MCF 10A (cell line): ENCODE measurements around the gene RNF212. TPM values are rescaled to one million over a fixed set of nuclear protein-coding genes. Genes with fewer than 3 reads are reported as not detected.

Source experiments
- BruUV-seq: library from RNA; stranded (reverse); fragments of 400-500 nt; replicated peaks from 2 replicates; lab custom pipeline; 2021; lab: Mats Ljungman, UMichigan
- CTCF ChIA-PET: fragments of 300-600 bp; sonication (Branson Sonifier 250); formaldehyde crosslinking; extraction: SDS; loops from one replicate; lab custom pipeline; 2021; ENCODE audit warnings: antibody characterized with exemption, inconsistent platforms; lab: Yijun Ruan, JAX
- POLR2A ChIA-PET: fragments of 300-600, 350-650 bp; sonication (Branson Sonifier 250); formaldehyde crosslinking; extraction: SDS; loops from one replicate; lab custom pipeline; 2020; ENCODE audit warnings: antibody characterized with exemption, inconsistent platforms; lab: Yijun Ruan, JAX
- DNase-seq: peaks from one replicate; pipeline ENCODE4 v3.0.0-alpha.2; 2018; ENCODE audit not compliant: unreplicated experiment
- H3K27ac Mint-ChIP-seq: one replicate; pipeline ENCODE4 v1.8.0; 2022; ENCODE audit warnings: mild to moderate bottlenecking, low read depth, mixed read lengths; ENCODE audit not compliant: unreplicated experiment
- H3K27me3 Mint-ChIP-seq: one replicate; pipeline ENCODE4 v1.8.0; 2022; ENCODE audit warnings: mixed read lengths; ENCODE audit not compliant: insufficient read depth, unreplicated experiment
- H3K36me3 Mint-ChIP-seq: one replicate; pipeline ENCODE4 v1.8.0; 2022; ENCODE audit warnings: mild to moderate bottlenecking, moderate library complexity, mixed read lengths; ENCODE audit not compliant: insufficient read depth, unreplicated experiment
- H3K4me1 Mint-ChIP-seq: one replicate; pipeline ENCODE4 v1.8.0; 2022; ENCODE audit warnings: mixed read lengths; ENCODE audit not compliant: insufficient read depth, unreplicated experiment
- H3K4me3 Mint-ChIP-seq: one replicate; pipeline ENCODE4 v1.8.0; 2022; ENCODE audit warnings: mild to moderate bottlenecking, moderate library complexity, mixed read lengths; ENCODE audit not compliant: unreplicated experiment
- H3K9me3 Mint-ChIP-seq: one replicate; pipeline ENCODE4 v1.8.0; 2022; ENCODE audit warnings: mixed read lengths; ENCODE audit not compliant: unreplicated experiment
- intact Hi-C: fragments of 100-400 bp; cut with micrococcal nuclease; formaldehyde crosslinking; loops from 2 replicates; pipeline ENCODE4 v1.14.1; 2022
- total RNA-seq: library from RNA; stranded (reverse); gene quantifications from 2 replicates; pipeline ENCODE4 v1.2.3, GENCODE V29; 2022
- TF ChIP-seq, protein P1 (sequence below): fragments of 200-600 bp; IDR thresholded peaks from one replicate; pipeline ENCODE4 v1.8.0; 2022; ENCODE audit warnings: antibody characterized with exemption, mild to moderate bottlenecking; ENCODE audit not compliant: unreplicated experiment

Gene RNF212
- total RNA-seq, 1 experiment from 2014 or later: not detected

DNA sequence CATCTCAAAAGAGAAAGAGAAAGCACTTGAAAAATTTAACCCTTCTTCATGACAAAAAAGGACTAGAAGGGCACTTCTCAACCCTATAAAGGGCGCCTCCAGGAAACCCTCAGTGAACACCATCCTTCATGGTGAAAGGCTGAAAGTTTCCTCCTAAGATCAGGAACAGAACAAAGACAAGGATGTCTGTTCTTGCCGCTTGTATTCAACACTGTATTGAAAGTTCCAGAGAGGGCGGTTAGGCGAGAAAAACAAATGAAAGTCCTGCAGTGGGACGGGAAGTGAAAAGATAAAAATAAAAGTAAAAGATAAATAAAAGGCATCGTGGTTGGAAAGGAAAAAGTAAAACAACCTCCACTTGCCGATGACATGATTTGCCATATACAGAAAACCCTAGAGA is 50.9 kb downstream of the RNF212 start:
- no peak for DNase-seq
- TF ChIP-seq, protein P1, sequence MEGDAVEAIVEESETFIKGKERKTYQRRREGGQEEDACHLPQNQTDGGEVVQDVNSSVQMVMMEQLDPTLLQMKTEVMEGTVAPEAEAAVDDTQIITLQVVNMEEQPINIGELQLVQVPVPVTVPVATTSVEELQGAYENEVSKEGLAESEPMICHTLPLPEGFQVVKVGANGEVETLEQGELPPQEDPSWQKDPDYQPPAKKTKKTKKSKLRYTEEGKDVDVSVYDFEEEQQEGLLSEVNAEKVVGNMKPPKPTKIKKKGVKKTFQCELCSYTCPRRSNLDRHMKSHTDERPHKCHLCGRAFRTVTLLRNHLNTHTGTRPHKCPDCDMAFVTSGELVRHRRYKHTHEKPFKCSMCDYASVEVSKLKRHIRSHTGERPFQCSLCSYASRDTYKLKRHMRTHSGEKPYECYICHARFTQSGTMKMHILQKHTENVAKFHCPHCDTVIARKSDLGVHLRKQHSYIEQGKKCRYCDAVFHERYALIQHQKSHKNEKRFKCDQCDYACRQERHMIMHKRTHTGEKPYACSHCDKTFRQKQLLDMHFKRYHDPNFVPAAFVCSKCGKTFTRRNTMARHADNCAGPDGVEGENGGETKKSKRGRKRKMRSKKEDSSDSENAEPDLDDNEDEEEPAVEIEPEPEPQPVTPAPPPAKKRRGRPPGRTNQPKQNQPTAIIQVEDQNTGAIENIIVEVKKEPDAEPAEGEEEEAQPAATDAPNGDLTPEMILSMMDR: no peak
- ChIA-PET POLR2A (interaction anchor here (0.7 kb wide), 1 partner anchor 11 kb away, joined by 3 read pairs; no protein-coding TSS in a partner anchor), CTCF (no interaction called here)
- BruUV-seq: no TSS peak
- Mint-ChIP-seq H3K36me3 (no peaks in the 10 kb centered on the region), H3K9me3 (no peaks in the 10 kb centered on the region), H3K27me3 (peaks cover 61% of the 10 kb centered on the region), H3K4me1 (no peaks in the 10 kb centered on the region), H3K4me3 (no peak overlapping the region), H3K27ac (no peak overlapping the region)
- intact Hi-C loops: no loop called here

DNA sequence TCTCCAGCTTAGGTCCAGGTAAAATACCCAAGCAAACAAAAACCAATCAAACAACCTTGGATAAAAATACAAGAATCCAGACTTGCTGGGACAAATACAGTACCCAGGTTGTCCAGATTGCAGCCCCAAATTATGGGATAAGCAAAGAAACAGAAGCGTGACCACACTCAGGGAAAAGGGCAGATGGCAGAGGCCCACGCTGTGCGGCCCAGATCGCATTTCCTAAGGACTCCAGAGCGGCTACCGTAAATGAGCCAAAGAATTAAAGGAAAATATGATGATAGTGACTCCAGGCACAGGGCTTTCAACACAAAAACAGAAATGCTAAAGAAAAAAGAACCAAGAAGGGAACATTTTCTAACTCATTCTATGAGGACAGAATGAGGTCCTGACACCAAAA is 51.6 kb downstream of the RNF212 start:
- no peaks in the 10 kb centered on the region for H3K4me1 Mint-ChIP-seq
- H3K36me3 Mint-ChIP-seq: no peaks in the 10 kb centered on the region
- POLR2A ChIA-PET: interaction anchor here (0.6 kb wide), 1 partner anchor 14 kb away, joined by 3 read pairs; no protein-coding TSS in a partner anchor
- TF ChIP-seq, protein P1: no peak
- H3K9me3 Mint-ChIP-seq: no peaks in the 10 kb centered on the region
- H3K4me3 Mint-ChIP-seq: no peak overlapping the region
- H3K27me3 Mint-ChIP-seq: peaks cover 61% of the 10 kb centered on the region
- CTCF ChIA-PET: interaction anchor here (0.5 to 0.6 kb wide), 2 partner anchors 487 to 530 kb away, joined by 3 read pairs; no protein-coding TSS in a partner anchor
- no TSS peak for BruUV-seq
- no peak for DNase-seq
- intact Hi-C loops: no loop called here
- H3K27ac Mint-ChIP-seq: no peak overlapping the region

DNA sequence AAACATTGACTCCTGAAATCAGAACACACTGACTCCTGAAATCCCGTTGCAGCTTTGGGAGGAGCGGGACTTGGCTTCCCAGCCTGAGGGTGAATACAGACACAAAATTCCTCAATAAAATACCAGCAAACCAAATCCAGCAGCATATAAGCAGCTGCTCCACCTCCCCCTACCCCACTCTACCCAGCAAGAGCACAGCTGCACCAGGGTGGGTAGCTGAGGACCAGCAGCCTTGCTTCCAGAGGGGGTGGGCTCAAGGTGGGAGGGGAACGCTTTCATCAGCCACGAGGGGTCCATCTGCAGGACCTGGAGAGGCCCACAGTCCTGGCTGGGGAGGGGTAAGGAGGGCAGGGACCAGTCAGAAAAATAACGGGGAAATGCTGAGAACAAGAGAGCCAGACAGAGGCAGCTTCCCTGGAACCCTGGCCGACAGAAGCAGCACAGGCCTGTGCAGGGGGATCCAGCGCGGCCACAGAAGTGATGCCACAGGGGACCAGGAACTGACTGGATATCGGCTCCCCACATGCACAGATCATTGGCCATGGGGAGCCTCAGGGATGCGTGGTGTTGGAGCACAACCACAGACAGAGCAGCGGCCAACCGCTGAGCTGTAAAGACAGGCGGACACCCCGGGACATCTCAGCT is 52.2 kb downstream of the RNF212 start:
- DNase-seq: no peak
- Mint-ChIP-seq H3K36me3 (no peaks in the 10 kb centered on the region), H3K4me1 (no peaks in the 10 kb centered on the region), H3K27me3 (peaks cover 61% of the 10 kb centered on the region), H3K9me3 (no peaks in the 10 kb centered on the region), H3K27ac (no peak overlapping the region), H3K4me3 (no peak overlapping the region)
- ChIA-PET POLR2A (interaction anchor here (0.6 kb wide), 1 partner anchor 13 kb away, joined by 3 read pairs; no protein-coding TSS in a partner anchor), CTCF (interaction anchor here (0.5 to 0.6 kb wide), 2 partner anchors 487 to 531 kb away, joined by 3 read pairs; no protein-coding TSS in a partner anchor)
- BruUV-seq: no TSS peak
- TF ChIP-seq, protein P1: no peak
- intact Hi-C loops: no loop called here

DNA sequence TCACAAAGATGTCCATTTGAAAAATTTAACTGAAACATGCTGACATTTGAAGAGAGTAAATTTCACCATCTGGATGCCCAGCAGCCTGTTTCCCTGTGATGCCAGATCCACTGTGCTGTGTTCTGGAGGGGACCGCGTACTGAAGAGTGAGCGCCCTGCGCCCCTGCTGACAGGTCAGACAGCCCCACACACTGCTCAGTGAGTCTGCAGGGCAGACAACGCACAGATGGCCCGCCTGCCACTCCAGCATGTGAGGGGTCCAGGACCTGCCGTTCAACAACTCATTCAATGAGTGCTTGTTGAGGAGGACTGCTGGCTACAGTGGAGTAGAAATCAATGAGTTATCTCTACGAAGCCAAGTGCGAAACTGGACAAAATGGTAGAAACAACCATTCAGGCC is 52.7 kb downstream of the RNF212 start:
- intact Hi-C loops: no loop called here
- Mint-ChIP-seq H3K27me3 (peaks cover 58% of the 10 kb centered on the region), H3K4me3 (no peak overlapping the region), H3K4me1 (no peaks in the 10 kb centered on the region), H3K36me3 (no peaks in the 10 kb centered on the region), H3K9me3 (no peaks in the 10 kb centered on the region), H3K27ac (no peak overlapping the region)
- no peak for DNase-seq
- BruUV-seq: no TSS peak
- CTCF ChIA-PET: no interaction called here
- POLR2A ChIA-PET: no interaction called here
- TF ChIP-seq, protein P1: no peak
